Measurements from ENCODE around the gene TFF1. TPM values are rescaled to one million over a fixed set of nuclear protein-coding genes. Genes with fewer than 3 reads are reported as not detected.

Gene TFF1
- total and polyA plus RNA-seq, 11 donors: not detected

DNA sequence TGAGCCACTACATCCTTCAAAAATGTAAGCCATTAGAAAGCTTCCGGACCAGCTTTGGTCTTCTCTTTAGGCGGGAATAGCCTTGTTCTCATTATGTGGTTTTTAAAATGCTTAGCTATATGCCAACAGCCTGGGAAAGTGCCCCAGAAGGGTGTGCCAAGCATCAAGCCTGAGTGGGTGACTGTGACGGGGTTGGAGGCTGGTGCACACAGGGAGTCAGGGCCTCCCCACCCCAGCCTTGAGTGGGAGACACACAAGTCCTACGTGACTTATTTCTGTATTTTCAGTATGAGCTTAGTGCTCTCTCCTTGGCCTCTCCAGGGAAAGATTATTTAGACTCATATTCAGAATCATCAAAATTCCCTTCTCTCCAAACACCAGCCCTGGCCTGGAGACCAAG lies 47.2 kb upstream of the TFF1 start:
- no peak for DNase-seq
- ATAC-seq: no peak
- Histone ChIP-seq H3K4me3 (no peak overlapping the region), H3K36me3 (peaks cover 0 to 2% (median 0%) of the 10 kb centered on the region in 9 donors), H3K4me1 (peaks cover 0 to 21% (median 0%) of the 10 kb centered on the region in 12 donors), H3K27ac (no peak overlapping the region), H3K27me3 (peaks cover 0 to 25% (median 6%) of the 10 kb centered on the region in 9 donors), H3K9me3 (no peaks in the 10 kb centered on the region)
- 93 to 100% (median 95%) methylated on average over 4 of the region's 4 CpGs for WGBS, 4 donors
- TF ChIP-seq POLR2A (IDR thresholded peaks at IDR 0.05): no peak
- TF ChIP-seq, protein P1, sequence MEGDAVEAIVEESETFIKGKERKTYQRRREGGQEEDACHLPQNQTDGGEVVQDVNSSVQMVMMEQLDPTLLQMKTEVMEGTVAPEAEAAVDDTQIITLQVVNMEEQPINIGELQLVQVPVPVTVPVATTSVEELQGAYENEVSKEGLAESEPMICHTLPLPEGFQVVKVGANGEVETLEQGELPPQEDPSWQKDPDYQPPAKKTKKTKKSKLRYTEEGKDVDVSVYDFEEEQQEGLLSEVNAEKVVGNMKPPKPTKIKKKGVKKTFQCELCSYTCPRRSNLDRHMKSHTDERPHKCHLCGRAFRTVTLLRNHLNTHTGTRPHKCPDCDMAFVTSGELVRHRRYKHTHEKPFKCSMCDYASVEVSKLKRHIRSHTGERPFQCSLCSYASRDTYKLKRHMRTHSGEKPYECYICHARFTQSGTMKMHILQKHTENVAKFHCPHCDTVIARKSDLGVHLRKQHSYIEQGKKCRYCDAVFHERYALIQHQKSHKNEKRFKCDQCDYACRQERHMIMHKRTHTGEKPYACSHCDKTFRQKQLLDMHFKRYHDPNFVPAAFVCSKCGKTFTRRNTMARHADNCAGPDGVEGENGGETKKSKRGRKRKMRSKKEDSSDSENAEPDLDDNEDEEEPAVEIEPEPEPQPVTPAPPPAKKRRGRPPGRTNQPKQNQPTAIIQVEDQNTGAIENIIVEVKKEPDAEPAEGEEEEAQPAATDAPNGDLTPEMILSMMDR (IDR thresholded peaks at IDR 0.05): no peak
- intact Hi-C loops (cut with DNase I): no loop called here

DNA sequence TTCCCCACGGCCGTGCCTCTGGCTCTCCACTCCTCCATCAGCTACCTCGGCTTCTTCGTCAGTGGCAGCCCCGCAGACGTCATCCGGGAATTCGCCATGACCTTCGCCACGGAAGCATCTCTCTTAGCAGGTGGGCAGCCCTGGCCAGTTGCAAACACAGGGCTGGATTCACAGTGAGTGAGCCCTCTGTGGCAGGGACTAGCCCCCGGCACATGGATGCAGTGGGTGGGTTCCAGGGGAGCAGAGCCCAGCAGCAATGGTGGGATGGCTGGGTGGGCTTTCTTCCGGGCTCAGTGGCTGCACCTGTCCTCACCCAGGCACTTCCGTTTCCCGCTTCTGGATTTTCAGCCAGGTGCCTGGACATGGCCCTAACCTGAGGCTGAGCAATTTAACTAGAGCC lies 46.8 kb upstream of the TFF1 start:
- Histone ChIP-seq H3K9me3 (no peaks in the 10 kb centered on the region), H3K4me1 (peaks cover 0 to 21% (median 0%) of the 10 kb centered on the region in 12 donors), H3K36me3 (no peaks in the 10 kb centered on the region), H3K4me3 (no peak overlapping the region), H3K27ac (no peak overlapping the region), H3K27me3 (peaks cover 0 to 23% (median 6%) of the 10 kb centered on the region in 9 donors)
- ATAC-seq (no peak), DNase-seq (no peak)
- TF ChIP-seq, protein P1 (IDR thresholded peaks at IDR 0.05): no peak
- TF ChIP-seq POLR2A (IDR thresholded peaks at IDR 0.05): no peak
- intact Hi-C loops (cut with DNase I): no loop called here
- WGBS, 4 donors: 78 to 92% (median 81%) methylated on average over 14 of the region's 14 CpGs

DNA sequence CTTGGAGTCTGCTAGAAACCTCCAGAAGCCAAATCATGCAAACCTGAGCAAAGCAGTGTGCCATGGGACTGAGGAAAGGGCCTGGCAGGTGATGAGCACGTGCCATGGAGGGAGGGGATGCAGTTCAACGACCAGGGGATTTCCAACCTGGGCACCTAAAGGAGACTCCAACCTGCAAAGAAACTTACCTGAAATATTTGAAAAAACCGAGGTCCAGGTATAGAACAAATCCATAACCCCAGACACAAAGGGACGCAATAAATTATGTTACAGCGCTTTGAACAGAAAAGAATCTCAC lies 46.2 kb upstream of the TFF1 start:
- peaks cover 0 to 23% (median 6%) of the 10 kb centered on the region in 9 donors for H3K27me3 ChIP-seq
- no peak for DNase-seq
- ATAC-seq: no peak
- intact Hi-C loops (cut with DNase I): no loop called here
- H3K36me3 ChIP-seq: no peaks in the 10 kb centered on the region
- H3K4me1 ChIP-seq: peaks cover 0 to 21% (median 0%) of the 10 kb centered on the region in 12 donors
- TF ChIP-seq, protein P1 (IDR thresholded peaks at IDR 0.05): no peak
- no peak for TF ChIP-seq POLR2A (IDR thresholded peaks at IDR 0.05)
- H3K9me3 ChIP-seq: no peaks in the 10 kb centered on the region
- H3K27ac ChIP-seq: no peak overlapping the region
- H3K4me3 ChIP-seq: no peak overlapping the region
- WGBS, 4 donors: 82 to 87% (median 85%) methylated on average over 5 of the region's 5 CpGs

DNA sequence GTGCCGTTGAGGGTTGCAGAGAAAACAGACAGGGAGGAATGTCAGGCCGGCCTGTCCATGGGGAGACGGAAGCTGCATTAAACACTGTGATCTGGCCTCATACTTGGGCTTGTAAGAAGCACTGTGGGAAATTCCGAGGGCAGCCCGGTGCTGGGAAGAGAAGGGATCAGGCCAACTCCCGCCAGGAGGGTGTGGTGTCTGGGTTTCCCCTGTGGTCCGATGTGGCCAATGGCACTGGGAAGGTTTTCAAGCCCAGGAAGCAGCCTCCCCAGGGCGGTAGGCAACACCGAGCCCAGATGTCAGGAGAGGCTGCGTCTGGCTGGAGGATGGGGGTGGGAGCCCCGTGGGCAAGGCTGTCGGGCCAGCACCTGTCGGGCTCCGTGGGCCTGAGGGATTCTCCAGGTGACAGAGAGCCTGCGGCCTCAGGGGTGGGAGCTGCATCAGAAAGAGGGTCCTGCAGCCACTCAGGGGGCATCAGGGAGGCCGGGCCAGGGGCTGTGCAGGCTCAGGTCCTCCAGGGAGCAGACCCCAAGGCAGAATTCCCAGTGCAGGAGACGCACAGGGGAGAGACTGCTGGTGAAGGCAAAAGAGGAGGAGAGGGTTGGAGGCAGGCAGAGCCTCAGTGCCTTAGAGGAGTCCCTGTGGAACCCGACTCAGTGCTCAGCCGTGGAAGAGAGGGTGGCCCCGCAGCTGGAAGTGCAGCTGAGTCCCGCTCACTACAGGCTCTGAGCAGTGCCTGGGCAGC lies 45.7 kb upstream of the TFF1 start:
- TF ChIP-seq, protein P1 (IDR thresholded peaks at IDR 0.05): no peak
- no peak for TF ChIP-seq POLR2A (IDR thresholded peaks at IDR 0.05)
- intact Hi-C loops (cut with DNase I): no loop called here
- Histone ChIP-seq H3K4me1 (peaks cover 0 to 21% (median 0%) of the 10 kb centered on the region in 12 donors), H3K27me3 (peaks cover 0 to 23% (median 6%) of the 10 kb centered on the region in 9 donors), H3K4me3 (no peak overlapping the region), H3K36me3 (no peaks in the 10 kb centered on the region), H3K27ac (no peak overlapping the region), H3K9me3 (no peaks in the 10 kb centered on the region)
- DNase-seq: no peak
- WGBS, 4 donors: 53 to 62% (median 59%) methylated on average over 21 of the region's 21 CpGs
- peak in 2 of 4 donors; percentile 11 to 38 for ATAC-seq
